ENCODE results near the gene ZNF84. TPM values are rescaled to one million over a fixed set of nuclear protein-coding genes. Genes with fewer than 3 reads are reported as not detected.
A peak's percentile ranks its signal among the peaks of the same experiment; 100 is the strongest.

The ZNF84 gene
- total and polyA plus RNA-seq, 9 of the 15 experiments (the other 6 are each of a cell fraction or from before 2014, with no cell fraction given), result 8.8 to 24.3 (median 12.1) TPM

DNA sequence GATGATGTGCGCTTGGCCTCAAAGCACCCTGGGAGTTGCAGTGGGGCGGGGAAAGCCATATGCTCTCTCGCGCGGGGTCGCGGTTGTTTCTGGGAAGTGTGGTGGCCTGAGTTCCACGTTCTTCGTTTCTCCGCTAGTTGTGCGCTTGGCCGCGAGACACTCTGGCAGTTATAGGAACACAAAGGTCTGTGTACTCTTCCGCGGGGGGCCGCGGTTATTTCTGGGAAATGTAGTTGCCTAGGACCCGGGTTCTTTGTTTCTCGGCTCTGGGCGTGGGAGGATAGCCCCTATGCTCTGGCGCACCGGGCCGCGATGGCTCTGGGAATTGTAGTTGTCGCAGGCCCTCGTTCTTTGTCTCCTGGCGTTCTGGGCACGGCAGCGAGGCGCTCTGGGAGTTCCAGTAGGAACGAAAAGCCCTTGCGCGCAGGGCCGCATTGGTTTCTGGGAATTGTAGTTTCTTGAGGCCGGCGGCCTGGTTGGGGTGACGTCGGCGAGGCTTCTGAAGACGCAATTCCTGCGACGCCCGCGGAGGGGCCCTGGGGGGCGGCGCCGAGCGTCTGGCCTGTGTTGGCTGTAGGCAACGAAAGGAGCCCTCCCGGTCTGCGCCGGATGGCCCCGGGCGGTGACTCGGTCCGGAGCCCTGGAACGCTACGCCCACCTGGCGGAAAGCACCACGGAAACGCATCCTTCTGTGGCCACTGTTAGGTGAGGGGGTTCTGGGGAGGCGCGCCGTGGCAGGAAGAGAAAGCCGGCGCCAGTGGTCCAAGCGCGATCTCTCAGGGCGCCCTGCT is 43.3 kb downstream of the ZNF84 start, which contains the start of gene ZNF140 (continued):
- TF ChIP-seq CTCFL (IDR thresholded peaks at IDR 0.05; ENCODE audit: borderline replicate concordance, insufficient read depth, low read depth, low read length, poor library complexity, severe bottlenecking) (peak; percentile 28), EP400 (IDR thresholded peaks at IDR 0.05) (peak; percentile 90), NRF1 (conservative IDR thresholded peaks at IDR 0.05 in 1 of 2, IDR thresholded peaks at IDR 0.05 in 1 of 2) (peak; percentile 70 to 76), HMGN3 (IDR thresholded peaks at IDR 0.05; ENCODE audit: borderline replicate concordance, extremely low read depth, insufficient read length, low read depth, low read length) (peak; percentile 84), ZNF668 (CRISPR knock-in tag; IDR thresholded peaks at IDR 0.05) (no peak), HMG20B (CRISPR knock-in tag; IDR thresholded peaks at IDR 0.05) (no peak), CREB3 (tag; conservative IDR thresholded peaks at IDR 0.05; ENCODE audit: low read depth) (no peak), EHMT2 (IDR thresholded peaks at IDR 0.05) (no peak), ATF4 (CRISPR knock-in tag; IDR thresholded peaks at IDR 0.05) (no peak), HNRNPLL (IDR thresholded peaks at IDR 0.05; ENCODE audit: low read depth, low read length, poor library complexity, severe bottlenecking) (peak; percentile 41), NUFIP1 (IDR thresholded peaks at IDR 0.05; ENCODE audit: partially characterized antibody) (no peak), CBX5 (IDR thresholded peaks at IDR 0.05; ENCODE audit: borderline replicate concordance, low read depth) (0 out of 2 replicates have a peak, but pooled peaks have one; percentile 34)
- TF ChIP-seq, protein P1, sequence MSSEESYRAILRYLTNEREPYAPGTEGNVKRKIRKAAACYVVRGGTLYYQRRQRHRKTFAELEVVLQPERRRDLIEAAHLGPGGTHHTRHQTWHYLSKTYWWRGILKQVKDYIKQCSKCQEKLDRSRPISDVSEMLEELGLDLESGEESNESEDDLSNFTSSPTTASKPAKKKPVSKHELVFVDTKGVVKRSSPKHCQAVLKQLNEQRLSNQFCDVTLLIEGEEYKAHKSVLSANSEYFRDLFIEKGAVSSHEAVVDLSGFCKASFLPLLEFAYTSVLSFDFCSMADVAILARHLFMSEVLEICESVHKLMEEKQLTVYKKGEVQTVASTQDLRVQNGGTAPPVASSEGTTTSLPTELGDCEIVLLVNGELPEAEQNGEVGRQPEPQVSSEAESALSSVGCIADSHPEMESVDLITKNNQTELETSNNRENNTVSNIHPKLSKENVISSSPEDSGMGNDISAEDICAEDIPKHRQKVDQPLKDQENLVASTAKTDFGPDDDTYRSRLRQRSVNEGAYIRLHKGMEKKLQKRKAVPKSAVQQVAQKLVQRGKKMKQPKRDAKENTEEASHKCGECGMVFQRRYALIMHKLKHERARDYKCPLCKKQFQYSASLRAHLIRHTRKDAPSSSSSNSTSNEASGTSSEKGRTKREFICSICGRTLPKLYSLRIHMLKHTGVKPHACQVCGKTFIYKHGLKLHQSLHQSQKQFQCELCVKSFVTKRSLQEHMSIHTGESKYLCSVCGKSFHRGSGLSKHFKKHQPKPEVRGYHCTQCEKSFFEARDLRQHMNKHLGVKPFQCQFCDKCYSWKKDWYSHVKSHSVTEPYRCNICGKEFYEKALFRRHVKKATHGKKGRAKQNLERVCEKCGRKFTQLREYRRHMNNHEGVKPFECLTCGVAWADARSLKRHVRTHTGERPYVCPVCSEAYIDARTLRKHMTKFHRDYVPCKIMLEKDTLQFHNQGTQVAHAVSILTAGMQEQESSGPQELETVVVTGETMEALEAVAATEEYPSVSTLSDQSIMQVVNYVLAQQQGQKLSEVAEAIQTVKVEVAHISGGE (CRISPR knock-in tag; IDR thresholded peaks at IDR 0.05), result peak in 1 of 3 experiments; percentile 94; a peak in 2 of 6 replicates

All from K562 (cell line).